SK-N-SH treated with all-trans-retinoic acid at 6 μM for 48 hours (cell line): ENCODE data around the gene APOC3.

Source experiments
- ARNTL ChIP-seq: fragments of 450-650 bp; formaldehyde crosslinking; IDR thresholded peaks from 2 replicates; pipeline ENCODE4 v1.5.0; 2020; ENCODE audit warnings: low read depth, mild to moderate bottlenecking, moderate library complexity, borderline replicate concordance
- CSDC2 ChIP-seq: fragments of 250-450 bp; sonication (Bioruptor Pico); IDR thresholded peaks from 2 replicates; pipeline ENCODE4 v1.5.0; 2020; ENCODE audit warnings: mild to moderate bottlenecking, moderate library complexity
- TCF4 ChIP-seq: fragments of 250-450 bp; sonication (Bioruptor Pico); IDR thresholded peaks from 2 replicates; pipeline ENCODE4 v1.8.0; 2021; ENCODE audit warnings: mild to moderate bottlenecking, moderate library complexity, borderline replicate concordance
- TF ChIP-seq, protein P1 (sequence below): fragments of 250-450 bp; sonication (Bioruptor Pico); IDR thresholded peaks from 2 replicates; pipeline ENCODE4 v1.8.0; 2020; ENCODE audit warnings: mild to moderate bottlenecking, moderate library complexity, borderline replicate concordance
- TF ChIP-seq, protein P2 (sequence below): fragments of 250-450 bp; sonication (Bioruptor Pico); IDR thresholded peaks from 2 replicates; pipeline ENCODE4 v1.8.0; 2021; ENCODE audit warnings: low read depth, mild to moderate bottlenecking, moderate library complexity, borderline replicate concordance

DNA sequence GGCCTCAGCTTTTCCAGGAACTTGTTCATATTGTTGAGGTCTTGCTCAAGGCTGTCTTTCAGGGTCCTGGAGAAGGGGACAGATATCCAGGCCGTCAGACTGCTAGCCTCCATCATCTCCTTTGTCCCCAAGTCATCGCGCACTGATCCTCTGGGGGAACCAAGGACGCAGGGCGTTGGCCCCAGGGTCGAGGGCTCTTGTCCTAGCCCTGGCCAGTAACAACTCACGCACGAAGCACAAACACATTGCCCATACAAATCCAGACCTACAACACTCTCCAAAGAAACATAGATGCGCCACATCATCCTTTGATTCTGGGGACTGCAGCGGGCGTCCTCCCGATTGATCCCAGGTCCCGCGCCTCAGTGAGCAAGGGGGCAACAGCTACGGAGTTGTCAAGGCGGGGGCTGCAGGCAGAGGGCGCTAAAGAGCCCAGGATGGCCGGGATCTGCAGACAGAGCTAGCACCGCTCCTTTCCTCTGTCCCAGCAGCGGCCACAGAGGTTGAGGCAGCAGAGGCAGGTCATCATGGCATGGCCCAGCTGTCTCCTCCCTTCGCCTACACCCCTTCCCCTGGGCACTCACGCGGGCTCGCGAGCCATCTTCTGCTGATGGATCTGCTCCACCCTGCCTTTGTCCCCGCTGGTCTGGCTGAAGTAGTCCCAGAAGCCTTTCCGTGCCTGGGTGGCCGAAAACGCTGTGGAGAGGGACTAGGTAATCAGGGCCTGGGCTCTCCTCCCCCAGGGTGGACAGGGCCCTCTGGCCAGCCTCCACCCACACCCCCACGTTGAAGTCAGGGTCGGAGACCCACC is 38.5 kb upstream of the APOC3 start:
- TF ChIP-seq ARNTL (CRISPR knock-in tag): no peak
- TF ChIP-seq TCF4 (CRISPR knock-in tag): no peak
- TF ChIP-seq, protein P1, sequence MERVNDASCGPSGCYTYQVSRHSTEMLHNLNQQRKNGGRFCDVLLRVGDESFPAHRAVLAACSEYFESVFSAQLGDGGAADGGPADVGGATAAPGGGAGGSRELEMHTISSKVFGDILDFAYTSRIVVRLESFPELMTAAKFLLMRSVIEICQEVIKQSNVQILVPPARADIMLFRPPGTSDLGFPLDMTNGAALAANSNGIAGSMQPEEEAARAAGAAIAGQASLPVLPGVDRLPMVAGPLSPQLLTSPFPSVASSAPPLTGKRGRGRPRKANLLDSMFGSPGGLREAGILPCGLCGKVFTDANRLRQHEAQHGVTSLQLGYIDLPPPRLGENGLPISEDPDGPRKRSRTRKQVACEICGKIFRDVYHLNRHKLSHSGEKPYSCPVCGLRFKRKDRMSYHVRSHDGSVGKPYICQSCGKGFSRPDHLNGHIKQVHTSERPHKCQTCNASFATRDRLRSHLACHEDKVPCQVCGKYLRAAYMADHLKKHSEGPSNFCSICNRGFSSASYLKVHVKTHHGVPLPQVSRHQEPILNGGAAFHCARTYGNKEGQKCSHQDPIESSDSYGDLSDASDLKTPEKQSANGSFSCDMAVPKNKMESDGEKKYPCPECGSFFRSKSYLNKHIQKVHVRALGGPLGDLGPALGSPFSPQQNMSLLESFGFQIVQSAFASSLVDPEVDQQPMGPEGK (CRISPR knock-in tag): no peak
- TF ChIP-seq, protein P2, sequence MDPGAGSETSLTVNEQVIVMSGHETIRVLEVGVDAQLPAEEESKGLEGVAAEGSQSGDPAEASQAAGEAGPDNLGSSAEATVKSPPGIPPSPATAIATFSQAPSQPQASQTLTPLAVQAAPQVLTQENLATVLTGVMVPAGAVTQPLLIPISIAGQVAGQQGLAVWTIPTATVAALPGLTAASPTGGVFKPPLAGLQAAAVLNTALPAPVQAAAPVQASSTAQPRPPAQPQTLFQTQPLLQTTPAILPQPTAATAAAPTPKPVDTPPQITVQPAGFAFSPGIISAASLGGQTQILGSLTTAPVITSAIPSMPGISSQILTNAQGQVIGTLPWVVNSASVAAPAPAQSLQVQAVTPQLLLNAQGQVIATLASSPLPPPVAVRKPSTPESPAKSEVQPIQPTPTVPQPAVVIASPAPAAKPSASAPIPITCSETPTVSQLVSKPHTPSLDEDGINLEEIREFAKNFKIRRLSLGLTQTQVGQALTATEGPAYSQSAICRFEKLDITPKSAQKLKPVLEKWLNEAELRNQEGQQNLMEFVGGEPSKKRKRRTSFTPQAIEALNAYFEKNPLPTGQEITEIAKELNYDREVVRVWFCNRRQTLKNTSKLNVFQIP: no peak
- no peak for TF ChIP-seq CSDC2 (CRISPR knock-in tag)
